GM12873 (cell line): ENCODE results near the gene SYP.

Experiments
- TF ChIP-seq, protein P1 (sequence below): IDR thresholded peaks from 2 replicates; pipeline ENCODE4 v1.5.1; 2012; ENCODE audit warnings: low read depth, mild to moderate bottlenecking, moderate library complexity, low read length, control low read depth; ENCODE audit not compliant: insufficient read depth; ENCODE audit errors: missing control alignments

The SYP gene

GRCh38 chrX:49231333-49232000, 31.5 kb upstream of the SYP start:
- TF ChIP-seq, protein P1, sequence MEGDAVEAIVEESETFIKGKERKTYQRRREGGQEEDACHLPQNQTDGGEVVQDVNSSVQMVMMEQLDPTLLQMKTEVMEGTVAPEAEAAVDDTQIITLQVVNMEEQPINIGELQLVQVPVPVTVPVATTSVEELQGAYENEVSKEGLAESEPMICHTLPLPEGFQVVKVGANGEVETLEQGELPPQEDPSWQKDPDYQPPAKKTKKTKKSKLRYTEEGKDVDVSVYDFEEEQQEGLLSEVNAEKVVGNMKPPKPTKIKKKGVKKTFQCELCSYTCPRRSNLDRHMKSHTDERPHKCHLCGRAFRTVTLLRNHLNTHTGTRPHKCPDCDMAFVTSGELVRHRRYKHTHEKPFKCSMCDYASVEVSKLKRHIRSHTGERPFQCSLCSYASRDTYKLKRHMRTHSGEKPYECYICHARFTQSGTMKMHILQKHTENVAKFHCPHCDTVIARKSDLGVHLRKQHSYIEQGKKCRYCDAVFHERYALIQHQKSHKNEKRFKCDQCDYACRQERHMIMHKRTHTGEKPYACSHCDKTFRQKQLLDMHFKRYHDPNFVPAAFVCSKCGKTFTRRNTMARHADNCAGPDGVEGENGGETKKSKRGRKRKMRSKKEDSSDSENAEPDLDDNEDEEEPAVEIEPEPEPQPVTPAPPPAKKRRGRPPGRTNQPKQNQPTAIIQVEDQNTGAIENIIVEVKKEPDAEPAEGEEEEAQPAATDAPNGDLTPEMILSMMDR: no peak

GRCh38 chrX:49230500-49231232, 30.7 kb upstream of the SYP start:
- TF ChIP-seq, protein P1: peak; percentile 34

DNA sequence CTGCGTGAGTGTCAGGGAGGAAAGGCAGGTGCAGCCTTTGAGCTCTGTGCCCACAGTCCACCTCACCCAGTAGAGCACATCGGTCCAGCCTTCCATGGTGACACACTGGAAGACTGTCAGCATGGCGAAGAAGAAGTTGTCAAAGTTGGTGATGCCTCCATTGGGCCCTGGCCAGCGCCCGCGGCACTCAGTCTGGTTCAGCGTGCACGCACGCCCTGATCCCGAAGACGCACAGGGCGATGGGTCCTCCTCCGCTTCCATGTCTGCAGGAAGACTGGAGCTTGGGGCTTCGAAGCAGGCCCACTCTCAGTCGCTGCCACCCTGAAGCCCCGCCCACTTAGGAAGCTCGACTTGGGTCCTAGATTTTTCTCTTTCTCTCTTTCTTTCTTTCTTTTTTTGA, 28.2 kb upstream of the SYP start:
- TF ChIP-seq, protein P1: no peak

DNA sequence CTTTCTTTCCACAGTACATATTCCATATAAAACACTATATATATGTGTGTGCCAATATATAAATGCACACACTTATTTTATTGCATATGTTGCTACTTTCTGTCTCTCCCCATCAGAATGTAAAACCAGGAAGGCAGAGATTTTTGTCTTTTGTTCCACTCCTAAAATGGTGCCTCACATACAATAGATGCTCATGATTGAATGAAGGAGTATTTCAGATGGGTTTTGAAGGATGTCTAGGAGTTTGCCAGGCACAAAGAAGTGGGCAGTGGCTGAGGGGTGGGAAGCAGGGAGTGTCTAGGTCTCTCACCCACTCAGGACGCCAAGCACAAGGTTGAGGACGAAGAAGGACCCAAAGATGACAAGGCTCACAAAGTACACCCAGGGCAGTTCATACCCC, 27.7 kb upstream of the SYP start:
- TF ChIP-seq, protein P1: no peak

DNA sequence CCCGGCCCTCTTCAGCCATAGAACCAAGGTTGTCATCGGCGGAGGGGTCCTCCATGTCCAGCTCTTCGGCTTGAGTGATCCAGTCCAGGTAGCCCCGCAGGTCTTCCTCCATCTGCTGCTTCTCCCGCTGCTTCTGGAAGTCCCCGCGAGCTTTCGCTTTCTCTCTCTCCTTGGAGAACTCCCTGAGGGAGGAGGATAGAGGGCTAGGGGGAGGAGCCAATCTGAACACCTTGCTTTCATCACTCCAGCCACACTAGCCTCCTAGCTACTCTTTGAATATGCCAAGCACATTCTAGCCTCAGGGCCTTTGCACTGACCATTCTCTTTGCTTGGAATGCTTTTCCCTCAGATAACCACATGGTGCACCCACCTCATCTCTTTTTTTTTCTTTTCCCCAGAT, 27.0 kb upstream of the SYP start:
- TF ChIP-seq, protein P1: no peak

DNA sequence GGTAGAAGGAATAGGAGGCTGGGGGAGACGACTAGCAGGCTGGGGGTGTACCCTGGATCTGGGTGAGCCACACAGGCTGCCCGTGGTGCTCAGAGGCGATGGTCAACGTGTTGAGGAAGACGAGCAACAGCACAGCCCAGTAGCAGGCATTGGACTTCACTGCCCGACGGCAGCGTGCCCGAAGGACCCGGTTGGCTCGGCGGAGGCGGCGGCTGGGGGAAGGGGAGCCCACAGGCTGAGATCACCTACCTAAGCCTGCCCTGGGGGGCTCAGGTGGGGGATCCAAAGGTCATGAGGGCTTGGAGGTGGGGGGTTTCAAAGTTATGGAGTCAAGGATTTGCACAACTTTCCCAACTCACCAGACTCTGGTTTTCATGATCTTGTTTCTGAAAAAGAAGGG, 25.9 kb upstream of the SYP start:
- TF ChIP-seq, protein P1: no peak

DNA sequence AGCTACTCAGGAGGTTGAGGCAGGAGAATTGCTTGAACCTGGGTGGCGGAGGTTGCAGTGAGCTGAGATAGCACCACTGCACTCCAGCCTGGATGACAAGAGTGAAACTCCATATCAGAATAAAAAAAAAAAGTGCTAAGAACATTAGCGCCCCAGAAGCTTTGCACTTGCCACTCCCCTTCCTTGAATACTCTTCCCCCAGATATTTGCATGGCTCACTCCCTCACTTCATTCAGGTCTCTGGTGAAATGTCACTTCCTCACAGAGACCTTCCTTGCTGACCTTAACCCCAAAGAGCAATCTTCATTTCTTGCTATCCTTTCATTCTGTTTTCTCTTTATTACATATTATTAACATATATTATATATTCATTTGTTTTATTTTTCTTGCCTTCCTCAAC, 21.9 kb upstream of the SYP start:
- TF ChIP-seq, protein P1: no peak
